ENCODE results near the gene ANKRD40.

- TF ChIP-seq CTCF (IDR thresholded peaks at IDR 0.05; ENCODE audit: low read depth, low read length, poor library complexity, severe bottlenecking): no peak
- TF ChIP-seq EZH2phosphoT487 (IDR thresholded peaks at IDR 0.05; ENCODE audit: borderline replicate concordance, low read length): no peak
Observed at GRCh38 chr17:50685334-50685665, 22.4 kb downstream of the ANKRD40 start.

Measured in DOHH2 (cell line).